B cell (primary cell): Measurements from ENCODE around the gene AARS2. TPM values are rescaled to one million over a fixed set of nuclear protein-coding genes. Genes with fewer than 3 reads are reported as not detected.

Source experiments
- ATAC-seq: fragments of 200-7000 bp; cut with Tn5 transposase; one replicate; pipeline ENCODE4 v1.10.0; 2021; ENCODE audit warnings: low read depth, mild to moderate bottlenecking, moderate number of reproducible peaks, moderate library complexity
- CTCF ChIA-PET: fragments of 350-600 bp; sonication (Branson Sonifier 250); formaldehyde crosslinking; loops from one replicate; lab custom pipeline; 2021; ENCODE audit warnings: antibody characterized with exemption, inconsistent platforms; lab: Charles Lee
- POLR2A ChIA-PET: fragments of 350-600 bp; sonication (Branson Sonifier 250); formaldehyde crosslinking; loops from one replicate; lab custom pipeline; 2021; ENCODE audit warnings: antibody characterized with exemption; lab: Charles Lee
- DNase-seq: peaks from one replicate; pipeline ENCODE4 v3.0.0; 2013
- H2AFZ ChIP-seq: 2 replicates; pipeline ENCODE4 v1.6.1; 2012; ENCODE audit warnings: mild to moderate bottlenecking, low read depth, low read length; ENCODE audit not compliant: insufficient read depth, poor library complexity, severe bottlenecking
- H3K27ac ChIP-seq, 2 donors: 1 replicate in 1 of 2; 2 replicates in 1 of 2; pipeline ENCODE4 v1.5.1; 2012 to 2013; ENCODE audit warnings: low read length in 2 of 2, mild to moderate bottlenecking in 2 of 2, moderate library complexity in 1 of 2
- H3K27me3 ChIP-seq, 4 experiments: fragments of 200-600 bp in 1 of 4; sonication (generic) in 1 of 4; replicated peaks in 1 of 4; 1 replicate in 2 of 4; 2 replicates in 2 of 4; pipeline versions ENCODE4 v1.6.1 to v1.7.0; 2013 to 2016; ENCODE audit warnings: low read length in 3 of 4, mild to moderate bottlenecking in 2 of 4, mixed read lengths in 1 of 4, moderate library complexity in 1 of 4; ENCODE audit not compliant: insufficient read depth in 4 of 4, control insufficient read depth in 3 of 4; ENCODE audit errors: control extremely low read depth in 1 of 4
- H3K36me3 ChIP-seq, 2 experiments: replicated peaks in 1 of 2; 1 replicate in 1 of 2; 2 replicates in 1 of 2; pipeline versions ENCODE4 v1.6.1 to v1.7.1; 2013; ENCODE audit warnings: low read length in 1 of 2; ENCODE audit not compliant: insufficient read depth in 2 of 2, control insufficient read depth in 1 of 2; ENCODE audit errors: control extremely low read depth in 1 of 2, extremely low read depth in 1 of 2
- H3K4me1 ChIP-seq, 2 donors: fragments of 200-600 bp in 1 of 2; sonication (generic) in 1 of 2; 1 replicate in 1 of 2; 2 replicates in 1 of 2; pipeline versions ENCODE4 v1.5.1 to v1.6.1; 2013 to 2017; ENCODE audit warnings: low read length in 2 of 2; ENCODE audit not compliant: control insufficient read depth in 2 of 2, insufficient read depth in 2 of 2
- H3K4me2 ChIP-seq: replicated peaks from 2 replicates; pipeline ENCODE3; 2012; ENCODE audit warnings: mild to moderate bottlenecking, low read depth, low read length; ENCODE audit not compliant: poor library complexity, severe bottlenecking
- H3K4me3 ChIP-seq, 5 experiments: fragments of 200-600 bp in 1 of 5; sonication (generic) in 1 of 5; 1 replicate in 3 of 5; 2 replicates in 2 of 5; pipeline versions ENCODE4 v1.5.1 to v1.7.0; 2011 to 2016; ENCODE audit warnings: low read length in 4 of 5, mild to moderate bottlenecking in 4 of 5, low read depth in 2 of 5, control low read depth in 1 of 5, moderate library complexity in 1 of 5; ENCODE audit not compliant: insufficient read depth in 1 of 5; ENCODE audit errors: control extremely low read depth in 1 of 5, extremely low read depth in 1 of 5
- H3K79me2 ChIP-seq: fragments of 200-600 bp; sonication (generic); one replicate; pipeline ENCODE4 v1.6.0; 2016; ENCODE audit warnings: low read length; ENCODE audit not compliant: control insufficient read depth, insufficient read depth
- H3K9ac ChIP-seq: fragments of 200-600 bp; sonication (generic); 2 replicates; pipeline ENCODE4 v1.6.1; 2017; ENCODE audit warnings: mild to moderate bottlenecking, low read length, moderate library complexity
- H3K9me3 ChIP-seq, 3 donors: one replicate each; pipeline versions ENCODE4 v1.6.1 to v1.7.1; 2013; ENCODE audit warnings: low read length in 2 of 3; ENCODE audit not compliant: control insufficient read depth in 2 of 3, insufficient read depth in 1 of 3; ENCODE audit errors: control extremely low read depth in 1 of 3
- H4K20me1 ChIP-seq: 2 replicates; pipeline ENCODE4 v1.6.0; 2012; ENCODE audit warnings: mild to moderate bottlenecking, low read length; ENCODE audit not compliant: insufficient read depth, control insufficient read depth, poor library complexity, severe bottlenecking
- H3K27ac Mint-ChIP-seq: one replicate; pipeline ENCODE4 v1.8.0; 2021; ENCODE audit warnings: mixed read lengths
- H3K27me3 Mint-ChIP-seq: one replicate; pipeline ENCODE4 v1.8.0; 2021; ENCODE audit warnings: mixed read lengths
- H3K4me1 Mint-ChIP-seq: one replicate; pipeline ENCODE4 v1.8.0; 2021; ENCODE audit warnings: mixed read lengths
- H3K4me3 Mint-ChIP-seq: one replicate; pipeline ENCODE4 v1.8.0; 2021; ENCODE audit warnings: mixed read lengths
- H3K9me3 Mint-ChIP-seq: one replicate; pipeline ENCODE4 v1.8.0; 2022; ENCODE audit warnings: mixed read lengths; ENCODE audit not compliant: insufficient read depth
- EZH2 ChIP-seq: IDR thresholded peaks from 2 replicates; pipeline ENCODE4 v1.6.1; 2012; ENCODE audit warnings: borderline replicate concordance, low read depth, mild to moderate bottlenecking, moderate library complexity, low read length; ENCODE audit not compliant: insufficient read depth, poor library complexity, severe bottlenecking
- WGBS: methylation state at CpG from one replicate; pipeline ENCODE4 v1.1.5; 2013; ENCODE audit warnings: missing lambda C conversion rate; ENCODE audit not compliant: insufficient coverage; 5-methylcytosine and 5-hydroxymethylcytosine counted together
- intact Hi-C: fragments of 100-400 bp; cut with micrococcal nuclease; formaldehyde crosslinking; loops from one replicate; pipeline ENCODE4 v1.10.0; 2022
- polyA plus RNA-seq: library from polyadenylated mRNA; depleted of rRNA; stranded (reverse); fragments of >200 nt; gene quantifications from 2 replicates; pipeline ENCODE4 v1.2.3, GENCODE V29; 2012
- total RNA-seq, 2 donors: library from RNA; stranded (reverse); fragments of 120-200 nt in 1 of 2; gene quantifications; 1 replicate in 1 of 2; 2 replicates in 1 of 2; pipeline versions ENCODE4 v1.2.3 to v1.2.4, GENCODE V29; 2013 to 2022
- TF ChIP-seq, protein P1 (sequence below): fragments of 200-600 bp; IDR thresholded peaks from one replicate; pipeline ENCODE4 v1.8.0; 2022; ENCODE audit warnings: antibody characterized with exemption, mild to moderate bottlenecking

AARS2 gene
- total and polyA plus RNA-seq, 2 donors (not counting 1 experiment from before 2014, with no cell fraction given), result 11.3 to 21.3 TPM

DNA sequence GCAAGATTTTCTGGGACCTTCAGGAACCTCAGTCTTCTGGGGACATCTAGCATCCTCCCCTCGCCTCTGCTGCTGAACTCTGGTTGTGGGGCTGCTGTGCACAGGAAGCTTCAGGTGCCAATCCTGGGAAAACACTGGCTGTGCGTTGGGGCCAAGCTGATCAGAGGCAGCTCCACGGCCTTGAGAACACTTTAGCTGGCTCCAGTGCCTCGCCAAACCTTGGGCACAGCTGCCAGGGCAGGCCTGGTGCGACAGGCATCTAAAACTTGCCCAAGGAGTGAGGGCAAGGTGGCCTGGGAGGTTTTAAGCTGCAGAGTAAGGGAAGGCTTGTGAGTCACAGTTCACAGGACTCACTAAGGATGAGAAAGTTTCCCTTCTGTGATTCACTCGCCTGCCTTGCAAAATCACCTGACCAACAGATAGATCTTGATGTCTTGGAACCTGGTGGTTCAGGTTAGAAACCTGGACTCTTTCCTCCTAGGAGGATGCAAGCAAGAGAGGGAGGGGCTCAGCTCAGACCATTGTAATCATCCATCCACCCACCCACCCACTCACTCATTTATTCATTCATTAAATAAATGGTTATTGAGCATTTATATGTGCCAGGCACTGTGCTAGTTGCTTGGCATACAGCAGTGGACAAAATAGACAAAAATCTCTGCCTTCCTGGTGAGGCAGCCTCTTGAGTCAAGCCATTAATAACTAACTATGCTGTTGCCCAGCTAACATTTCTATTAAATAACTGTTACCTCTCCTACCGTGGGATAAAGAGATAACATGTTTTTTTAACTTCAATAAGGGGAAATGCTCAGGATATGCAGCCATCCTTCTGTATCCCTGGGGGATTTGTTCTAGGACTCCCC is 26.8 kb upstream of the AARS2 start:
- Histone ChIP-seq H3K27ac (no peak overlapping the region), H3K4me1 (peaks cover 0 to 6% of the 10 kb centered on the region in 2 donors), H3K9me3 (no peaks in the 10 kb centered on the region), H3K79me2 (no peaks in the 10 kb centered on the region), H3K9ac (no peak overlapping the region), H3K27me3 (peaks cover 0 to 33% (median 23%) of the 10 kb centered on the region in 4 experiments), H3K4me3 (no peak overlapping the region), H2AFZ (no peak overlapping the region), H3K36me3 (no peaks in the 10 kb centered on the region), H4K20me1 (no peaks in the 10 kb centered on the region), H3K4me2 (no peak overlapping the region)
- intact Hi-C loops, result no loop called here
- WGBS, result 79% methylated on average over 5 of the region's 7 CpGs
- H3K4me1 Mint-ChIP-seq, result no peaks in the 10 kb centered on the region
- ATAC-seq, result no peak
- no peak overlapping the region for H3K4me3 Mint-ChIP-seq
- H3K27ac Mint-ChIP-seq, result no peak overlapping the region
- CTCF ChIA-PET, result interaction anchor here (1.0 to 6.4 kb wide), 10 partner anchors 9 to 242 kb away, joined by 3 to 70 read pairs (median 6); partner anchors contain the start of gene TMEM151B
- peaks cover 39% of the 10 kb centered on the region for H3K27me3 Mint-ChIP-seq
- TF ChIP-seq, protein P1, sequence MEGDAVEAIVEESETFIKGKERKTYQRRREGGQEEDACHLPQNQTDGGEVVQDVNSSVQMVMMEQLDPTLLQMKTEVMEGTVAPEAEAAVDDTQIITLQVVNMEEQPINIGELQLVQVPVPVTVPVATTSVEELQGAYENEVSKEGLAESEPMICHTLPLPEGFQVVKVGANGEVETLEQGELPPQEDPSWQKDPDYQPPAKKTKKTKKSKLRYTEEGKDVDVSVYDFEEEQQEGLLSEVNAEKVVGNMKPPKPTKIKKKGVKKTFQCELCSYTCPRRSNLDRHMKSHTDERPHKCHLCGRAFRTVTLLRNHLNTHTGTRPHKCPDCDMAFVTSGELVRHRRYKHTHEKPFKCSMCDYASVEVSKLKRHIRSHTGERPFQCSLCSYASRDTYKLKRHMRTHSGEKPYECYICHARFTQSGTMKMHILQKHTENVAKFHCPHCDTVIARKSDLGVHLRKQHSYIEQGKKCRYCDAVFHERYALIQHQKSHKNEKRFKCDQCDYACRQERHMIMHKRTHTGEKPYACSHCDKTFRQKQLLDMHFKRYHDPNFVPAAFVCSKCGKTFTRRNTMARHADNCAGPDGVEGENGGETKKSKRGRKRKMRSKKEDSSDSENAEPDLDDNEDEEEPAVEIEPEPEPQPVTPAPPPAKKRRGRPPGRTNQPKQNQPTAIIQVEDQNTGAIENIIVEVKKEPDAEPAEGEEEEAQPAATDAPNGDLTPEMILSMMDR, result no peak
- TF ChIP-seq EZH2, result no peak
- DNase-seq, result no peak
- POLR2A ChIA-PET, result interaction anchor here (1.6 kb wide), 1 partner anchor 72 kb away, joined by 4 read pairs; no protein-coding TSS in a partner anchor
- H3K9me3 Mint-ChIP-seq, result no peaks in the 10 kb centered on the region

DNA sequence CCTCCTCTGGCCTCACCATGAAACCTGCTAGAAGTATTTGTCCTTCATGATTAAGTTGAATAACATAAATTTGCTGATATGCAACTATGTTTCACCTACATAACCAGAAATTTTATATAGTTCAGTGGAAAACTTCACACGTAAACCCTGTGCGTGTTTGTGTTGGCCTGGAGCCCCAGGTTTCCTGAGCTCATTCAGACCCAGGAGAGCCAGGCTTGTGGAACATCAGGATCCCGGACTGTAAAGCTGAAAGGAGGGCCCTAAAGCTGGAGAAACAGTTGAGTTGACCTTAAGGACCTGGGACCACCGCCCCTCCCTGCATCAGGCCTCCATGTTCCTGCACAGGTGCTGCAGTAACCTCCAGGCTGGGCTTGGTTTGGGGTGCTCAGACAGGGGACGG is 26.2 kb upstream of the AARS2 start:
- no peak for TF ChIP-seq EZH2
- TF ChIP-seq, protein P1, result no peak
- H3K4me2 ChIP-seq, result no peak overlapping the region
- no peaks in the 10 kb centered on the region for H3K79me2 ChIP-seq
- no peaks in the 10 kb centered on the region for H3K9me3 Mint-ChIP-seq
- no peaks in the 10 kb centered on the region for H3K9me3 ChIP-seq
- H2AFZ ChIP-seq, result no peak overlapping the region
- 91% methylated on average over 5 of the region's 5 CpGs for WGBS
- DNase-seq (no peak), ATAC-seq (no peak)
- H3K4me1 ChIP-seq, result peaks cover 0 to 6% of the 10 kb centered on the region in 2 donors
- peaks cover 0 to 30% (median 22%) of the 10 kb centered on the region in 4 experiments for H3K27me3 ChIP-seq
- intact Hi-C loops, result no loop called here
- peaks cover 32% of the 10 kb centered on the region for H3K27me3 Mint-ChIP-seq
- ChIA-PET POLR2A (interaction anchor here (0.7 to 1.6 kb wide), 2 partner anchors 49 to 72 kb away, joined by 3 to 4 read pairs; no protein-coding TSS in a partner anchor), CTCF (interaction anchor here (0.7 to 6.4 kb wide), 15 partner anchors 8 to 241 kb away, joined by 3 to 70 read pairs (median 3); partner anchors contain the start of gene TMEM151B)
- no peak overlapping the region for H3K27ac ChIP-seq
- no peaks in the 10 kb centered on the region for H4K20me1 ChIP-seq
- no peaks in the 10 kb centered on the region for H3K4me1 Mint-ChIP-seq
- H3K27ac Mint-ChIP-seq, result no peak overlapping the region
- H3K4me3 Mint-ChIP-seq, result no peak overlapping the region
- no peak overlapping the region for H3K4me3 ChIP-seq
- H3K36me3 ChIP-seq, result no peaks in the 10 kb centered on the region
- H3K9ac ChIP-seq, result no peak overlapping the region
